Loucy (cell line): Measurements from ENCODE around the gene NDUFS5.

Experiments used
- H2AFZ ChIP-seq: fragments of 200-600 bp; sonication (generic); 2 replicates; pipeline ENCODE4 v1.6.0; 2016; ENCODE audit warnings: antibody characterized with exemption, mild to moderate bottlenecking, low read length, moderate library complexity
- H3F3A ChIP-seq: fragments of 200-600 bp; 2 replicates; pipeline ENCODE4 v1.6.0; 2016; ENCODE audit warnings: antibody characterized with exemption, low read depth, mild to moderate bottlenecking
- H3K27me3 ChIP-seq: fragments of 200-600 bp; sonication (generic); 2 replicates; pipeline ENCODE4 v1.6.1; 2014; ENCODE audit warnings: low read length, mild to moderate bottlenecking; ENCODE audit not compliant: insufficient read depth, poor library complexity, severe bottlenecking
- H3K36me3 ChIP-seq: fragments of 200-600 bp; sonication (generic); 2 replicates; pipeline ENCODE4 v1.6.1; 2016; ENCODE audit warnings: low read length; ENCODE audit not compliant: insufficient read depth
- H3K4me1 ChIP-seq: fragments of 200-600 bp; sonication (generic); 2 replicates; pipeline ENCODE4 v1.5.1; 2014; ENCODE audit warnings: low read length, mild to moderate bottlenecking; ENCODE audit not compliant: insufficient read depth, poor library complexity, severe bottlenecking
- H3K4me2 ChIP-seq: fragments of 200-600 bp; sonication (generic); 2 replicates; pipeline ENCODE4 v1.6.0; 2014; ENCODE audit warnings: antibody characterized with exemption, low read length, low read depth, mild to moderate bottlenecking; ENCODE audit not compliant: poor library complexity, severe bottlenecking
- H3K4me3 ChIP-seq: fragments of 200-600 bp; sonication (generic); 2 replicates; pipeline ENCODE4 v1.5.1; 2014; ENCODE audit warnings: low read length, mild to moderate bottlenecking, mixed read lengths; ENCODE audit not compliant: poor library complexity, severe bottlenecking
- H3K79me2 ChIP-seq: fragments of 200-600 bp; sonication (generic); 2 replicates; pipeline ENCODE4 v1.6.1; 2014; ENCODE audit warnings: low read length; ENCODE audit not compliant: insufficient read depth
- H3K9ac ChIP-seq: fragments of 200-600 bp; sonication (generic); 2 replicates; pipeline ENCODE4 v1.6.0; 2014; ENCODE audit warnings: mild to moderate bottlenecking, low read depth, low read length, moderate library complexity; ENCODE audit not compliant: poor library complexity, severe bottlenecking
- H3K9me2 ChIP-seq: fragments of 200-600 bp; sonication (generic); replicated peaks from 2 replicates; pipeline ENCODE4 v1.6.1; 2016; ENCODE audit warnings: low read depth, low read length, mixed read lengths
- H3K9me3 ChIP-seq: fragments of 200-600 bp; sonication (generic); 2 replicates; pipeline ENCODE4 v1.6.1; 2014; ENCODE audit warnings: mild to moderate bottlenecking, antibody characterized with exemption, low read length, low read depth; ENCODE audit not compliant: insufficient read depth
- H4K20me1 ChIP-seq: fragments of 200-600 bp; sonication (generic); 2 replicates; pipeline ENCODE4 v1.6.0; 2014; ENCODE audit warnings: antibody characterized with exemption, low read length, mild to moderate bottlenecking; ENCODE audit not compliant: insufficient read depth, poor library complexity, severe bottlenecking
- CTCF ChIP-seq: fragments of 200-600 bp; sonication (generic); conservative IDR thresholded peaks from 2 replicates; pipeline ENCODE4 v1.5.1; 2014; ENCODE audit warnings: mild to moderate bottlenecking, antibody characterized with exemption, low read length
- EZH2phosphoT487 ChIP-seq: fragments of 200-600 bp; IDR thresholded peaks from 2 replicates; pipeline ENCODE4 v1.6.1; 2018; ENCODE audit warnings: antibody characterized with exemption, mild to moderate bottlenecking, moderate library complexity, borderline replicate concordance

The NDUFS5 gene

GRCh38 chr1:39084191-39084590, 58.0 kb downstream of the NDUFS5 start:
- no peak overlapping the region for H3K4me2 ChIP-seq
- no peaks in the 10 kb centered on the region for H3K9me2 ChIP-seq
- no peak overlapping the region for H3K9ac ChIP-seq
- no peaks in the 10 kb centered on the region for H3F3A ChIP-seq
- no peak overlapping the region for H2AFZ ChIP-seq
- no peaks in the 10 kb centered on the region for H3K27me3 ChIP-seq
- no peaks in the 10 kb centered on the region for H4K20me1 ChIP-seq
- peaks cover 19% of the 10 kb centered on the region for H3K4me1 ChIP-seq
- no peaks in the 10 kb centered on the region for H3K79me2 ChIP-seq
- H3K4me3 ChIP-seq = no peak overlapping the region
- TF ChIP-seq EZH2phosphoT487 (no peak), CTCF (no peak)
- no peaks in the 10 kb centered on the region for H3K9me3 ChIP-seq
- H3K36me3 ChIP-seq = no peaks in the 10 kb centered on the region
